Measurements from ENCODE around the gene AGAP1. TPM values are rescaled to one million over a fixed set of nuclear protein-coding genes. Genes with fewer than 3 reads are reported as not detected.

Gene AGAP1
- total RNA-seq, 3 donors from 2014 or later (not counting 1 experiment from before 2014, with no cell fraction given) = 42.0 to 56.4 (median 45.7) TPM

DNA sequence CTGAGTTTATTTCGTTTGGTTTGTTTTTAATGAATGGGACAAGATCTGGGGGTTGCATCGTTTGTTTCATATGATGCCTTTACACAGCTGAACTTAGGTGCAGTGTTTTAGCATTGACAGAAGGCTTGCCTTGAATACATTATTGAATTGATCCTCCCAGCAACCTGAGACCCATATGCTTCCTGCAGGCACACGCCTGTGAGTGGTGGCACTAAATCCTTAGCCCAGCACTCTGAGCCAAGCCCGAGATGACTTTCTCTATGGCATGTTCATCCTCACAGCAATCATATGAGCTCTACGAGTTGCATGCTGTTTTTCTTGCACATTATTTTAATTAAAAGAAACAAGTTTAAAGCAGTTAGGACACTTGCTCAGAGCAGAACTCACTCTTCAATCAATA lies 47.8 kb upstream of the AGAP1 start:
- peaks cover 3% of the 10 kb centered on the region for H3K27me3 ChIP-seq (ENCODE audit: control insufficient read depth, insufficient read depth, low read length)
- H3K27ac Mint-ChIP-seq = no peak overlapping the region
- peaks cover 10 to 18% of the 10 kb centered on the region in 2 donors for H3K27me3 Mint-ChIP-seq (ENCODE audit: low read depth in 2 of 2)
- no peaks in the 10 kb centered on the region for H3K36me3 ChIP-seq (ENCODE audit: control insufficient read depth, insufficient read depth, low read length)
- no peak for DNase-seq
- H3K9me3 Mint-ChIP-seq = no peaks in the 10 kb centered on the region
- H3K4me1 ChIP-seq (ENCODE audit: control insufficient read depth, insufficient read depth, low read length) = no peaks in the 10 kb centered on the region
- no peaks in the 10 kb centered on the region for H3K4me1 Mint-ChIP-seq
- no peaks in the 10 kb centered on the region for H3K36me3 Mint-ChIP-seq
- H3K4me3 Mint-ChIP-seq = no peak overlapping the region
- TF ChIP-seq, protein P1, sequence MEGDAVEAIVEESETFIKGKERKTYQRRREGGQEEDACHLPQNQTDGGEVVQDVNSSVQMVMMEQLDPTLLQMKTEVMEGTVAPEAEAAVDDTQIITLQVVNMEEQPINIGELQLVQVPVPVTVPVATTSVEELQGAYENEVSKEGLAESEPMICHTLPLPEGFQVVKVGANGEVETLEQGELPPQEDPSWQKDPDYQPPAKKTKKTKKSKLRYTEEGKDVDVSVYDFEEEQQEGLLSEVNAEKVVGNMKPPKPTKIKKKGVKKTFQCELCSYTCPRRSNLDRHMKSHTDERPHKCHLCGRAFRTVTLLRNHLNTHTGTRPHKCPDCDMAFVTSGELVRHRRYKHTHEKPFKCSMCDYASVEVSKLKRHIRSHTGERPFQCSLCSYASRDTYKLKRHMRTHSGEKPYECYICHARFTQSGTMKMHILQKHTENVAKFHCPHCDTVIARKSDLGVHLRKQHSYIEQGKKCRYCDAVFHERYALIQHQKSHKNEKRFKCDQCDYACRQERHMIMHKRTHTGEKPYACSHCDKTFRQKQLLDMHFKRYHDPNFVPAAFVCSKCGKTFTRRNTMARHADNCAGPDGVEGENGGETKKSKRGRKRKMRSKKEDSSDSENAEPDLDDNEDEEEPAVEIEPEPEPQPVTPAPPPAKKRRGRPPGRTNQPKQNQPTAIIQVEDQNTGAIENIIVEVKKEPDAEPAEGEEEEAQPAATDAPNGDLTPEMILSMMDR (IDR thresholded peaks at IDR 0.05) = no peak
- no peak overlapping the region for H3K4me3 ChIP-seq (ENCODE audit: low read length)
- no peak overlapping the region for H3K27ac ChIP-seq (ENCODE audit: low read length)
- no peak for ATAC-seq
- no peaks in the 10 kb centered on the region for H3K9me3 ChIP-seq (ENCODE audit: control insufficient read depth, insufficient read depth, low read length)
- intact Hi-C loops (cut with micrococcal nuclease) = no loop called here
- whole genome bisulfite sequencing (ENCODE audit: insufficient coverage) = 86% methylated on average over 5 of the region's 5 CpGs

DNA sequence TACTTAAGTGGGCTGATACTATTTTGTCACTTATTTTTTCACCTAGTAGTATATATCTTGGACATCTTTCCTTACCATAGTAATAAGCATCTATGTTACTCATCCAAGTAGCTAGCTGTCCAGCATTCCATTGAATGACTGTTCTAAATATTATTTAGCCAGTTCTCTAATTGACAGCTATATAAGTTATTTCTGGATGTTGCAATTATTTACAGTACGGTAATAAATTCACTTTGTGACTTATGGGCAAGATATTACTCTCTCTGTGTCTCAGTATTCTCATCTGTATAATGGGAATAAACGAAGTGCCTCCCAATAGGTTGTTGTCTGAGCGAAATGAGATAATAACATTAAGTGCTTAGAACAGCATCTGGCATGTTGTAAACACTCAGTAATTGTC lies 46.6 kb upstream of the AGAP1 start:
- H3K36me3 ChIP-seq (ENCODE audit: control insufficient read depth, insufficient read depth, low read length) = no peaks in the 10 kb centered on the region
- Mint-ChIP-seq H3K27me3 (ENCODE audit: low read depth in 2 of 2) (peaks cover 10 to 22% of the 10 kb centered on the region in 2 donors), H3K4me3 (no peak overlapping the region), H3K36me3 (no peaks in the 10 kb centered on the region), H3K4me1 (no peaks in the 10 kb centered on the region), H3K9me3 (no peaks in the 10 kb centered on the region), H3K27ac (no peak overlapping the region)
- H3K4me3 ChIP-seq (ENCODE audit: low read length) = no peak overlapping the region
- ATAC-seq = no peak
- no peaks in the 10 kb centered on the region for H3K9me3 ChIP-seq (ENCODE audit: control insufficient read depth, insufficient read depth, low read length)
- 60% methylated on average over 1 of the region's 3 CpGs for WGBS (ENCODE audit: insufficient coverage)
- DNase-seq = no peak
- TF ChIP-seq, protein P1 (IDR thresholded peaks at IDR 0.05) = no peak
- no peaks in the 10 kb centered on the region for H3K4me1 ChIP-seq (ENCODE audit: control insufficient read depth, insufficient read depth, low read length)
- peaks cover 4% of the 10 kb centered on the region for H3K27me3 ChIP-seq (ENCODE audit: control insufficient read depth, insufficient read depth, low read length)
- intact Hi-C loops (cut with micrococcal nuclease) = no loop called here
- no peak overlapping the region for H3K27ac ChIP-seq (ENCODE audit: low read length)

DNA sequence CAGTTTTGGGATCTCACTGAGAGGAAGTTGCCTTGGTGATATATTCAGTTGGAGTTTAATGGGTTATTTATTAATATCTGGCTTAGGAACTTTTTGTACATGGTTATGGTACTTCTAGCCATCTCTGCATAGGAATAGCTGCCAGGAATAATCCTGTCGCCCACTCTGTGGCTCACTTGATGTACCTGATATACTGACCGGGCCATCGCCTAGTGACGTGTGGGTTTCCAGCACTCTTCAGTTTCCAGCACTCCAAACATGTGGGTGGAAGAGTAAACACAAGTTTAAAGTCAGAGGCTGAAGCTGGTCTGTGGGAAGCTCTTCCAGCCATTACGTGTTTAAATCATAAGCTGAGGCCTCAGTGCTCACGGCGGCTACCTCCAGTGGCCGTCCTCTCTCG lies 44.3 kb upstream of the AGAP1 start:
- Mint-ChIP-seq H3K4me1 (no peaks in the 10 kb centered on the region), H3K27me3 (ENCODE audit: low read depth in 2 of 2) (peaks cover 5 to 24% of the 10 kb centered on the region in 2 donors), H3K9me3 (no peaks in the 10 kb centered on the region), H3K4me3 (no peak overlapping the region), H3K27ac (no peak overlapping the region), H3K36me3 (no peaks in the 10 kb centered on the region)
- H3K27ac ChIP-seq (ENCODE audit: low read length) = no peak overlapping the region
- DNase-seq (no peak), ATAC-seq (no peak)
- H3K4me1 ChIP-seq (ENCODE audit: control insufficient read depth, insufficient read depth, low read length) = no peaks in the 10 kb centered on the region
- intact Hi-C loops (cut with micrococcal nuclease) = no loop called here
- H3K36me3 ChIP-seq (ENCODE audit: control insufficient read depth, insufficient read depth, low read length) = no peaks in the 10 kb centered on the region
- TF ChIP-seq, protein P1 (IDR thresholded peaks at IDR 0.05) = no peak
- 93% methylated on average over 7 of the region's 9 CpGs for WGBS (ENCODE audit: insufficient coverage)
- no peak overlapping the region for H3K4me3 ChIP-seq (ENCODE audit: low read length)
- H3K9me3 ChIP-seq (ENCODE audit: control insufficient read depth, insufficient read depth, low read length) = no peaks in the 10 kb centered on the region
- H3K27me3 ChIP-seq (ENCODE audit: control insufficient read depth, insufficient read depth, low read length) = peaks cover 4% of the 10 kb centered on the region

DNA sequence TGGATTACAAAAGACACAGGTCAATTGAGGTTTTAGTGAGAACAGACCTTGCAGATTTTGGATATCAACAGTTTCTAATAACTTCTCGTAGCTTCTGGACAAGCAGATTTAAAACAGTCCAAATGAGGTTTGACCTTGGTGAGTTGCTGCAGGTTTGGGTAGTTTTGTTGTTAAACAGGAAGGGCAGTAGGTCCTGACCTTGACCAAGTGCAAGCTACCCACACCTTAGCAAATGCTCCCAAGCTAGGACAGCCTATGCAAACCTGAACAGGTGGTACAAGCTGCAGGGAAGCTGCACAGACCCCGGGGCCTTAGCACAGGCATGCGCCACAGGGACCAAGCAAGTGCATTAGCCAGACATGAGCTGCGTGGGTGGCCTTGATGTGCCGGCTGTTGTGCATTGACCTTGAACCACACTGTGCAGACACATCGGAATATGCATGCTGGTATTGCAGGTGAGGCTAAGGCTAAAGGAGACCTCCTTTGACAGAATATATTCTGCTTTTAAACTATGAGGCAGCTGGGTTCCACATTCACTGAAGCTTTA lies 40.2 kb upstream of the AGAP1 start:
- H3K4me3 Mint-ChIP-seq = no peak overlapping the region

More for the DNA sequence above, 40.2 kb upstream of the AGAP1 start:
- no peak for DNase-seq
- no peaks in the 10 kb centered on the region for H3K4me1 ChIP-seq (ENCODE audit: control insufficient read depth, insufficient read depth, low read length)
- H3K36me3 ChIP-seq (ENCODE audit: control insufficient read depth, insufficient read depth, low read length) = no peaks in the 10 kb centered on the region
- no peaks in the 10 kb centered on the region for H3K9me3 ChIP-seq (ENCODE audit: control insufficient read depth, insufficient read depth, low read length)
- H3K4me3 ChIP-seq (ENCODE audit: low read length) = no peak overlapping the region
- Mint-ChIP-seq H3K9me3 (no peaks in the 10 kb centered on the region), H3K4me1 (no peaks in the 10 kb centered on the region), H3K27me3 (ENCODE audit: low read depth in 2 of 2) (peaks cover 3 to 23% of the 10 kb centered on the region in 2 donors), H3K36me3 (no peaks in the 10 kb centered on the region), H3K27ac (no peak overlapping the region)
- intact Hi-C loops (cut with micrococcal nuclease) = no loop called here
- peaks cover 4% of the 10 kb centered on the region for H3K27me3 ChIP-seq (ENCODE audit: control insufficient read depth, insufficient read depth, low read length)
- no peak for ATAC-seq
- 90% methylated on average over 6 of the region's 6 CpGs for WGBS (ENCODE audit: insufficient coverage)
- no peak overlapping the region for H3K27ac ChIP-seq (ENCODE audit: low read length)
- TF ChIP-seq, protein P1 (IDR thresholded peaks at IDR 0.05) = no peak

Data from natural killer cell (primary cell).